GM21619 (cell line): Measurements from ENCODE around the gene OR10H2.
"Not testable (repeated sequence)": the region's sequence is repeated elsewhere in the genome, so short reads cannot be mapped to it uniquely, and the experiment has no call there.

Experiments
- ATAC-seq: cut with Tn5 transposase; IDR thresholded peaks from one replicate; pipeline ENCODE4 v1.9.1; 2021; ENCODE audit not compliant: unreplicated experiment

The OR10H2 gene, protein sequence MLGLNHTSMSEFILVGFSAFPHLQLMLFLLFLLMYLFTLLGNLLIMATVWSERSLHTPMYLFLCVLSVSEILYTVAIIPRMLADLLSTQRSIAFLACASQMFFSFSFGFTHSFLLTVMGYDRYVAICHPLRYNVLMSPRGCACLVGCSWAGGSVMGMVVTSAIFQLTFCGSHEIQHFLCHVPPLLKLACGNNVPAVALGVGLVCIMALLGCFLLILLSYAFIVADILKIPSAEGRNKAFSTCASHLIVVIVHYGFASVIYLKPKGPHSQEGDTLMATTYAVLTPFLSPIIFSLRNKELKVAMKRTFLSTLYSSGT

GRCh38 chr19:15727724-15728123, at the start of gene OR10H2:
OR10H2 (plus strand) TSS chr19:15728024; CDS start chr19:15728044, 20 bp downstream.
- no peak for ATAC-seq

GRCh38 chr19:15679089-15679488, 48.7 kb upstream of the OR10H2 start:
- ATAC-seq, result no peak

DNA sequence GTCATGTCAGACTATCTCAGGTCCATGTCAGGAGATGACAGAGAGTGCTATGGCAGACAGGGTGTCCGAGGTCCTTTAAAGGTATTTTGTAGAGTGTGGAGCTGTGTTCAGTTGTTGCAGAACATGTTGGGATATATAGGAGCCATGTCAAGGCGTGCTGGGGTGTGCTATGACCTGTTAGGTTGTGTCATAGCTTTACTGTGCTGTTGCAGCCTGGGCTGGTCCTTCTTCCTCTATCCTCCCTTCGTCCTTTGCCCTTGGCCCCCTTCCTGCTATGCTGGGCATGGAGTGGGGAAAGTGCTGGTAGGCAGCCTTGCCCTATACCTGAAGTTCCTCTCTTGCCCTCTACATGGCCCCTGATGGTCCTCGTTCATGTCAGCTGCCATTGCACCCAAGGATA, 48.0 kb upstream of the OR10H2 start:
- not testable (repeated sequence) for ATAC-seq

DNA sequence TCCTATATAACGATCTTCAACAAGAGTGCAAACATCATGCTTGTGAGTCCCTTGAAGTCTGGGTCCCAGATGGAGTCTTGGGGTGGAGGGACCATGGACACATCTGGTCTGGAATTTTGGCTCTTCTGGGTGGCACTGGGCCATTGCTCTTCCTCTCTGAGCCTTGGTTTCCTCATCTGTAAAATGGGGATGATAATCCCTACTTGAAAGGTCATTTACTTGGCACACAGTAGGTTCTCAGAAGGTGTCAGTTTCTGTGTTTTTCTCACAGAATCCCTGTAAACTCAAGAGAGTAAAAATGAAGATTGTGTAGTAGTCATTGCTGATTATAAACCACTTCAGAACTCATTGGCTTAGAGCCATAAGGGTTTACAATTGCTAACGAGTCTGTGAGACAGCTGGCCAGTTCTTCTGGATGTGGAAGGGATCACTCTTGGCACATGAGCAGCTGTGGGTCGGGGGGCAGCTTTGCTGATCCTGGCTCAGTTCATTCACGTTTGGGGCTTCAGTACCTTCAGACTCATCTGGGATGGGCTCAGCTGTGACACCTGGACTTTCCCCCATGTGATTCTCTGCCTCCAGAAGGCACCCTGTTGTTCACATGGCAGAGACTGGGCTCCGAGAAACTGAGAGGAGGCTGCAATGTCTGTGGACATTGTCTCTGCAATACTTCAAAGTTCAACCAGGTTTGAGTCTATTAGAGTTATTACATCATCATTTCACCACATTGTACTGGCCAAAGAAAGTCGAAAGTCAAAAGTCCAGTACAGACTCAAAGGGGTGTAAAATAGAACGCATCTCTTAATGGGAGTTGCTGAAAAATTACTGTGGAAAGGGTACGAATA, 47.1 kb upstream of the OR10H2 start:
- ATAC-seq, result no peak

GRCh38 chr19:15683411-15683810, 44.4 kb upstream of the OR10H2 start:
- no peak for ATAC-seq

- no peak for ATAC-seq
Measured at GRCh38 chr19:15684828-15685227, 43.0 kb upstream of the OR10H2 start.

- no peak for ATAC-seq
Measured at GRCh38 chr19:15696654-15697194, 31.1 kb upstream of the OR10H2 start.

DNA sequence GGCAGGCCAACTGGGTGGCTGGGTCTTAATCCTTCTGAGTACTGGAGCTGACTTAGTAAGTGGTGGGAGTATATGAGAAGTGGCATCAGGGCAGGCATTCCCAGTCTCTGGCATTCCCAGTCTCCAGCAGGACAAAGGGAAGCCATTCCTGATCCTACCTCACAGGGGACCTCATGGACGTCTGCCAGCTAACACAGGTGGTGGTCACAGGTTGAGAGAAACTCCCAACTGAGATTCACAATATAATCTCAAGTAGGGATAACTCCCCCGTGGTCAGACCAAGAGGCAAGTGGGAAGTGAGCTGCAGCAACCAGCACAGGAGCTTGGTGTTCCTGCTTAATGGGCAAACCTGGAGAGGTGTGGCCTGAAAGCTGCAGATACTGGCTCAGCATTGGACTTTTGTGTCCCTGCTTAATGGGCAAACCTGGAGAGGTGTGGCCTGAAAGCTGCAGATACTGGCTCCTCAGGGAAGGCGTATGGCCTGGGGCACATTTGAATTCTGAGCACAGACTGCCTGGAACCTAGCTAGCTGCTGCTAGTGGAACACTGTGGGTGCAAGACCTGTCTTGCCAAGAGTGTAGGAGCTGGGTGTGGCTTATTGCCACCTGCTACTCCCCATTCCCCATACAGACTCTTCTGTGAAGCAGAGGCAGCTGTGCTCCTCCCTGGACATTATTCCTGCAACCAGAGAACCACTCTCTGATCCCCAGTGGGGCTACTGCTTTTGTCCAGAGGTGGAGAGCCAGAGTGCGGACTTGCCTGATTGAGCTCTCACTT, 25.9 kb upstream of the OR10H2 start:
- ATAC-seq, result no peak

DNA sequence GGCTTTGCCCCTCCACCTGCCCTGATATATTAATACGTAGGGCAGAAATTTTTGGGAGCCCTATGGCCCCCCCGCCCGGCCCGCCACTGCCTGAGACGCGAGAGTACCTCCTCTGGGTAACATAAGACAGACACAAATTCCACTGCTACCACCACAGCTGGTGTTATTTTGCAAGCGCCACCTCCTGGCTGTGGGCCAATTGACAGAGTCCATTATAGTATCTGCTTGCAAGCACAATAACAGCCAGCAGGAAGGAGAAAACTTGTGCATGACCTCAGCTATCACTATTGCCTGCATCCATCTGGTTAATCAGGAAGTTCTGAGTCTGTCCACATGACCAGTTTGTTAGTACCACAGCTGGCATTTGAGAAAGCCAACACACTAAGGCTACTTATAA, 25.3 kb upstream of the OR10H2 start:
- ATAC-seq, result no peak

- ATAC-seq, result no peak
Measured at GRCh38 chr19:15714638-15715037, 13.2 kb upstream of the OR10H2 start.

GRCh38 chr19:15715642-15716041, 12.2 kb upstream of the OR10H2 start:
- no peak for ATAC-seq

GRCh38 chr19:15717809-15718208, 10.0 kb upstream of the OR10H2 start:
- ATAC-seq, result no peak

- ATAC-seq, result no peak
Measured at GRCh38 chr19:15721268-15721667, 6.6 kb upstream of the OR10H2 start.

GRCh38 chr19:15722956-15723355, 4.9 kb upstream of the OR10H2 start:
- no peak for ATAC-seq

DNA sequence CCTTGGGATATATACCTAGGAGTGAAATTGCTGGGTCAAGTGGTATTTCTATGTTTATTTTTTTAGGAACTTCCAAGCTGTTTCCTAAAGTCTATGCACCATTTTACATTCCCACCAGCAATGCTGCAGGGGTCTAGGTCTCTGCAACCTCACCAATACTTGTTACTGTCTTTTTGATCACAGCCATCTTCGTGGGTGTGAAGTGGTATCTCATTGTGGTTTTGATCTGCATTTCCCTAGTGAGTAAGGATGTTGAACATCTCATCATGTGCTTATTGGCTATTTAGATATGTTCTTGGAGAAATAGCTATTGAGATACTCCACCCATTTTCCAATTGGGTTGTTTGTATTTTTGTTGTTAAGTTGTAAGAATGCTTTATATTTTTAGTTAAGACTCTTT, 2.7 kb downstream of the OR10H2 start:
- no peak for ATAC-seq

GRCh38 chr19:15732388-15732787, 4.6 kb downstream of the OR10H2 start:
- no peak for ATAC-seq

DNA sequence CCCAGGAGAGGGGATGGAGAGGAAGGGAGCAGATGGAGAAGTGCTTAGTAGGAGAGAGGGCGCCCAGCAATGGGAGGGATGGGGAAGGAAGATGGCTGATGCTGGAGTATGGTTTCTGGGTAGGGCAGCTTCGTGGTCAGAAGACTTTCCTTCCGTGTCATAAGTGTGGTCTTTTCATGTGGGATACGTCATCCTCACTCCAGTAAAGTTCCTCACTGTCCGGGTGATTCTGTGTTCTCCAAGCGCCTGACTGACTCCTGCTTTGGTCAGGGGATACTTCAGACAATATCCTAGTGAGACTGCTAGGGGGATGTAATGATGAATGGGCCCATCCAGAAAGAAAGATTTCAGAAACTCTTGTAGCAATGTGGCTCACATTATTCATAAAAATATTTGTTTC, 6.1 kb downstream of the OR10H2 start:
- ATAC-seq, result no peak

DNA sequence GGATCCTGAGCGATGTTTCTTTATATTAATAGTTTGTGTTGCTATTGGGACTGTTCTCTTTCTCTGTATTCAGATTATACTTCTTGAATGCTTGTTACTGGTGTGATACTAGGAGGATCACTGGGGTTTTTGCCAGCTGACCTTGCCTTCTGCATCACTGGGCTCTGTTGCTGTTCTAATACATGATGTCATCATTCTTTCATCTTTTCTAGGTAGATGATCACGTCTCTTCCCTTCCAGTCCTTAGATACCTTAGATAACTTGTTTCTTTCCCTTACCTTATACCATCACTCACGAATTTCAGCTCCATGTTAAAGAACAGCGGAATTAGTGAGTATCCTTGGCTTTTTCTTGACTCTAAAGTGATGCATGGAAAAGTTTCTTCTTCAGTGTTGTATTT, 9.9 kb downstream of the OR10H2 start, which contains the start of gene OR10H3:
TSS of gene OR10H3 (plus strand) at position 264 of the 400 bp plus-strand sequence. CDS start 3,408 bp downstream, outside the sequence.
- no peak for ATAC-seq

DNA sequence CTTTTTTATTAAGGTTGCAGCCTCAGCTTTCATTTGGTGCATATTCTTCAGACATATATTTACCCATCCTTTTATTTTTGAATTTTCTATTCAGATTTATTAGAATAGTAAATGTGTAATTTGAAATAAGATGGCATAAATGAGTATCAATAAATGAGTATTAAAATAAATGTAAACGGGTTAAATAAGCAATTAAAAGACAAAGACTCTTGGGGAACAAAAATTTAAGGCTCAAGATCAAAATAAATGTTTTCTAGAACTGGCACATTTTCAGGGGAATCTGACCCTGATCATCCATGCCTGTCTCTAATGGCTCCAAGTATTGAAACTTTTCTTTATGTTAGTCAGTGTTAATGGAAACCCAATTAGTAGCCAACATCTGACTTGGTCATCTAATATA, 13.0 kb downstream of the OR10H2 start:
- ATAC-seq, result no peak

DNA sequence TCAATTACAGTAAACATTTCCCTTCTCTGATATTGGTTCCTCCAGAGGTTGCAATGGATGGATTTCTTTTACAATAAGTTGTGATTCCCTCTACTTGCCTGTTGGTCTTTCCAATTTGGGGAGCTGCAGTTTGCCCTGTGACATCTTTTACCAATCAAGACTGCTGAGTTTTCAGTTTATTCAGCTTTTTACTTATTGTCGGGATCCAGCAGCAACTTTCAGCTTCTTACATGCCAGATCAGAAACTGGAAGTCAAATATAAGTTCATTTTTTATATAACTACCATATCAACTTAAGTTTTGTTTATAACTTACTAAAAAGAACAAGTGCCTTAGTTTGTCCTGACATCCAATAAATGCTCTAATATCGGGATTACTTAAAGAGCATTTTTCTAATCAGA, 20.4 kb downstream of the OR10H2 start:
- ATAC-seq, result no peak

DNA sequence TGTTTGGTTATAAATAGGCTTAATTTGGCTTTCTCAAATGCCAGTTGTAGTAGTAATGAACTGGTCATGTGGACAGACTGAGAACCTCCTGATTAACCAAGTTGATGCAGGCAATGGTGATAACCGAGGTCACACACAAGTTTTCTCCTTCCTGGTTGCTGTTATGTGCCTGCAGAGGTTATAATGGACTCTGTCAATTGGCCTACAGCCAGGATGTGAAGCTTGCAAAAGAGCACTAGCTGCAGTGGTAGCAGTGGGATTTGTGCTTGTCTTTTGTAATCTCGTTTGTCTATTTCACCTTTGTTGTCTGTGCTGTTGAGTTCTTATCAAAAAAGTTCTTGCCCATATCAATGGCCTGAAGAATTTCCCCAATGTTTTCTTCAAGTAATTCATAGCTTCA, 30.6 kb downstream of the OR10H2 start:
- ATAC-seq, result no peak
